KMS-11 (cell line): ENCODE results near the gene ERAP2.

Experiments used
- H2AFZ ChIP-seq: fragments of 200-600 bp; sonication (generic); 2 replicates; pipeline ENCODE4 v1.6.1; 2016; ENCODE audit warnings: antibody characterized with exemption, mixed run types, low read depth
- H3K27ac ChIP-seq: fragments of 200-600 bp; sonication (generic); 2 replicates; pipeline ENCODE4 v1.6.1; 2016; ENCODE audit warnings: mild to moderate bottlenecking, mixed run types
- H3K27me3 ChIP-seq: fragments of 200-600 bp; sonication (generic); 2 replicates; pipeline ENCODE4 v1.6.1; 2017; ENCODE audit warnings: mild to moderate bottlenecking, low read depth, mixed run types, moderate library complexity; ENCODE audit not compliant: insufficient read depth
- H3K36me3 ChIP-seq: fragments of 200-600 bp; sonication (generic); 2 replicates; pipeline ENCODE4 v1.6.1; 2017; ENCODE audit warnings: mild to moderate bottlenecking, mixed run types; ENCODE audit not compliant: insufficient read depth
- H3K4me1 ChIP-seq: fragments of 200-600 bp; sonication (generic); 2 replicates; pipeline ENCODE4 v1.6.1; 2016; ENCODE audit warnings: mild to moderate bottlenecking, low read depth, mixed run types; ENCODE audit not compliant: poor library complexity, severe bottlenecking
- H3K4me2 ChIP-seq: fragments of 200-600 bp; sonication (generic); 2 replicates; pipeline ENCODE4 v1.7.0; 2016; ENCODE audit warnings: mild to moderate bottlenecking, mixed run types
- H3K4me3 ChIP-seq: fragments of 200-600 bp; sonication (generic); IDR thresholded peaks from 2 replicates; pipeline ENCODE4 v1.6.1; 2017; ENCODE audit warnings: low read depth, low read length, mixed read lengths; ENCODE audit not compliant: insufficient read depth
- H3K79me2 ChIP-seq: fragments of 200-600 bp; sonication (generic); 2 replicates; pipeline ENCODE4 v1.6.1; 2016; ENCODE audit warnings: low read depth, mixed run types; ENCODE audit not compliant: insufficient read depth
- H3K9ac ChIP-seq: fragments of 200-600 bp; sonication (generic); 2 replicates; pipeline ENCODE4 v1.6.1; 2016; ENCODE audit warnings: mild to moderate bottlenecking, mixed run types
- H4K20me1 ChIP-seq: fragments of 200-600 bp; sonication (generic); 2 replicates; pipeline ENCODE4 v1.6.1; 2016; ENCODE audit warnings: mild to moderate bottlenecking, mixed run types; ENCODE audit not compliant: insufficient read depth
- CTCF ChIP-seq: fragments of 200-600 bp; sonication (generic); conservative IDR thresholded peaks from 2 replicates; pipeline ENCODE4 v1.6.1; 2017; ENCODE audit warnings: low read depth, mild to moderate bottlenecking, antibody characterized with exemption, low read length, moderate library complexity, mixed read lengths

The ERAP2 gene

GRCh38 chr5:96870094-96871026 is 5.9 kb upstream of the ERAP2 start:
- H2AFZ ChIP-seq: no peak overlapping the region
- H3K27ac ChIP-seq: no peak overlapping the region
- H3K9ac ChIP-seq: no peak overlapping the region
- H3K36me3 ChIP-seq: no peaks in the 10 kb centered on the region
- TF ChIP-seq CTCF: no peak
- no peaks in the 10 kb centered on the region for H4K20me1 ChIP-seq
- H3K4me1 ChIP-seq: peaks cover 15% of the 10 kb centered on the region
- no peaks in the 10 kb centered on the region for H3K27me3 ChIP-seq
- H3K4me2 ChIP-seq: no peak overlapping the region
- H3K79me2 ChIP-seq: no peaks in the 10 kb centered on the region
- H3K4me3 ChIP-seq: no peak overlapping the region

GRCh38 chr5:96871027-96871399 is 5.3 kb upstream of the ERAP2 start:
- H3K9ac ChIP-seq: no peak overlapping the region
- H2AFZ ChIP-seq: no peak overlapping the region
- no peak overlapping the region for H3K4me2 ChIP-seq
- H3K79me2 ChIP-seq: no peaks in the 10 kb centered on the region
- H4K20me1 ChIP-seq: no peaks in the 10 kb centered on the region
- H3K36me3 ChIP-seq: no peaks in the 10 kb centered on the region
- H3K4me3 ChIP-seq: no peak overlapping the region
- no peaks in the 10 kb centered on the region for H3K27me3 ChIP-seq
- peaks cover 21% of the 10 kb centered on the region for H3K4me1 ChIP-seq
- H3K27ac ChIP-seq: no peak overlapping the region
- no peak for TF ChIP-seq CTCF

- TF ChIP-seq CTCF: no peak
- Histone ChIP-seq H3K4me2 (no peak overlapping the region), H3K4me1 (peaks cover 22% of the 10 kb centered on the region), H3K4me3 (no peak overlapping the region), H2AFZ (no peak overlapping the region), H3K79me2 (no peaks in the 10 kb centered on the region), H3K27ac (no peak overlapping the region), H3K27me3 (no peaks in the 10 kb centered on the region), H3K9ac (no peak overlapping the region), H3K36me3 (no peaks in the 10 kb centered on the region), H4K20me1 (no peaks in the 10 kb centered on the region)
Observed at GRCh38 chr5:96871686-96872085, 4.6 kb upstream of the ERAP2 start.

GRCh38 chr5:96873449-96873848 is 2.9 kb upstream of the ERAP2 start:
- TF ChIP-seq CTCF: no peak
- no peak overlapping the region for H2AFZ ChIP-seq
- peaks cover 32% of the 10 kb centered on the region for H3K4me1 ChIP-seq
- no peaks in the 10 kb centered on the region for H4K20me1 ChIP-seq
- no peak overlapping the region for H3K9ac ChIP-seq
- no peaks in the 10 kb centered on the region for H3K27me3 ChIP-seq
- no peaks in the 10 kb centered on the region for H3K36me3 ChIP-seq
- H3K79me2 ChIP-seq: peaks cover 12% of the 10 kb centered on the region
- no peak overlapping the region for H3K4me2 ChIP-seq
- H3K4me3 ChIP-seq: no peak overlapping the region
- no peak overlapping the region for H3K27ac ChIP-seq
